ENCODE results near the gene SMTN.

- TF ChIP-seq POLR2A (IDR thresholded peaks at IDR 0.05; ENCODE audit: low read depth, low read length): no peak
- no peak for TF ChIP-seq POLR2AphosphoS5 (IDR thresholded peaks at IDR 0.05; ENCODE audit: low read depth, low read length)
These were observed 49.8 kb downstream of the SMTN start for GRCh38 chr22:31130873-31131272.
